GM23248 (cell line): Measurements from ENCODE around the gene WDR93.

Experiments used
- EZH2 ChIP-seq: fragments of 200-600 bp; sonication (generic); IDR thresholded peaks from 2 replicates; pipeline ENCODE4 v1.6.1; 2018; ENCODE audit warnings: antibody characterized with exemption, mild to moderate bottlenecking; ENCODE audit not compliant: insufficient read depth, poor library complexity, severe bottlenecking
- EZH2phosphoT487 ChIP-seq: fragments of 200-600 bp; sonication (generic); IDR thresholded peaks from 2 replicates; pipeline ENCODE4 v1.6.1; 2018; ENCODE audit warnings: antibody characterized with exemption, moderate library complexity, mild to moderate bottlenecking, low read depth; ENCODE audit not compliant: insufficient read depth

DNA sequence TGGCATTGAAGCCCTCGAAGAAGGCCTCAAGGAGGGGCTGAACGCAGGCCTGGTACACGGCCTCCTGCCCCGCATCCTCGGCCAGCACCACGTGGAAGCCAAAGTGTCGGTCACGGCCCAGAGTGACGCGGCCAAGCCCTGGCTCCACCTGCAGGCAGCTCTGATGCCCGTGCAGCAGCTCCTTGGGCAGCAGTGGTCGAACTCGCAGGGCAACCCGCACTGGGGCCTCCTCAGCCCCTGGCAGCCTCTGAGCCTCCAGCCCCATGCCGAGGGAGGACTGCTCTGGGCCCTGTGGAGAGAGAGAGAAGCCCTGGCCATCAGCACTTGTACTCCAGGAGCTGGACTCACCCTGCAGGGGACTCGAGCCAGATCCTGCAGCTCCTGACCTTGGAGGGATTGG, 37.9 kb upstream of the WDR93 start:
- TF ChIP-seq EZH2: no peak
- TF ChIP-seq EZH2phosphoT487: no peak
